HCT116 (cell line): ENCODE measurements around the gene SYNC. TPM values are rescaled to one million over a fixed set of nuclear protein-coding genes. Genes with fewer than 3 reads are reported as not detected.

Source experiments
- ATAC-seq: fragments of 200-7000 bp; cut with Tn5 transposase; 2 replicates; pipeline ENCODE4 v1.9.1; 2020; ENCODE audit warnings: mild to moderate bottlenecking, moderate library complexity
- BruUV-seq: library from RNA; stranded (reverse); fragments of 400-500 nt; replicated peaks from 2 replicates; lab custom pipeline; 2021; lab: Mats Ljungman, UMichigan
- CTCF ChIA-PET: fragments of 300-600 bp; sonication (Branson Sonifier 250); formaldehyde crosslinking; loops from one replicate; lab custom pipeline; 2021; ENCODE audit warnings: antibody characterized with exemption; lab: Charles Lee
- POLR2A ChIA-PET: fragments of 300-600, 350-600 bp; sonication (Branson Sonifier 250); formaldehyde crosslinking; loops from one replicate; lab custom pipeline; 2021; ENCODE audit warnings: antibody characterized with exemption; lab: Charles Lee
- RAD21 ChIA-PET, 2 experiments: fragments of 300-600 bp; sonication (Branson Sonifier 250); formaldehyde crosslinking; loops; one replicate each; lab custom pipeline; 2023; ENCODE audit warnings: low total read pairs in 2 of 2; ENCODE audit not compliant: uncharacterized antibody in 2 of 2, unreplicated experiment in 2 of 2, low non-redundant PET in 1 of 2; lab: Charles Lee
- DNase-seq: peaks from one replicate; pipeline ENCODE4 v3.0.0-alpha.2; 2010; ENCODE audit warnings: low read depth, low spot score
- H2AFZ ChIP-seq: fragments of 200-600 bp; shearing (Covaris generic), sonication (generic); 2 replicates; pipeline ENCODE4 v1.6.1; 2017; ENCODE audit warnings: low read depth, mixed run types, mixed read lengths, antibody characterized with exemption, low read length; ENCODE audit not compliant: poor library complexity, severe bottlenecking
- H3K27ac ChIP-seq: 2 replicates; pipeline ENCODE4 v1.5.1; 2012; ENCODE audit warnings: low read depth, low read length
- H3K27me3 ChIP-seq: fragments of 200-600 bp; sonication (generic); 2 replicates; pipeline ENCODE4 v1.6.1; 2016; ENCODE audit warnings: mixed run types, low read length, mixed read lengths; ENCODE audit not compliant: insufficient read depth
- H3K36me3 ChIP-seq, 2 experiments: fragments of 200-500 bp in 1 of 2; fragments of 200-600 bp in 1 of 2; sonication (Bioruptor generic) in 1 of 2; sonication (generic) in 1 of 2; 2 replicates each; pipeline versions ENCODE4 v1.5.1 to v1.6.1; 2014 to 2016; ENCODE audit warnings: low read length in 2 of 2, inconsistent platforms in 1 of 2, mixed read lengths in 1 of 2, mixed run types in 1 of 2; ENCODE audit not compliant: insufficient read depth in 2 of 2, control insufficient read depth in 1 of 2
- H3K4me1 ChIP-seq, 2 experiments: fragments of 200-600 bp in 1 of 2; sonication (generic) in 1 of 2; 2 replicates each; pipeline versions ENCODE4 v1.5.1 to v1.6.1; 2012 to 2017; ENCODE audit warnings: low read length in 2 of 2, inconsistent platforms in 1 of 2, mild to moderate bottlenecking in 1 of 2, mixed read lengths in 1 of 2, mixed run types in 1 of 2, moderate library complexity in 1 of 2; ENCODE audit not compliant: insufficient read depth in 2 of 2, control insufficient read depth in 1 of 2
- H3K4me2 ChIP-seq: fragments of 200-600 bp; sonication (generic); 2 replicates; pipeline ENCODE4 v1.6.1; 2017; ENCODE audit warnings: mixed run types, low read length, mixed read lengths
- H3K4me3 ChIP-seq, 2 experiments: fragments of 200-600 bp in 1 of 2; sonication (generic) in 1 of 2; replicated peaks in 1 of 2; 2 replicates each; pipeline ENCODE4 v1.5.1; 2011 to 2016; ENCODE audit warnings: low read length in 2 of 2, control low read depth in 1 of 2, low read depth in 1 of 2, mild to moderate bottlenecking in 1 of 2, mixed read lengths in 1 of 2, mixed run types in 1 of 2
- H3K79me2 ChIP-seq: fragments of 200-600 bp; sonication (generic); 2 replicates; pipeline ENCODE4 v1.6.1; 2017; ENCODE audit warnings: mild to moderate bottlenecking, mixed run types, low read length, moderate library complexity, mixed read lengths; ENCODE audit not compliant: insufficient read depth
- H3K9ac ChIP-seq: fragments of 200-600 bp; sonication (generic); 2 replicates; pipeline ENCODE4 v1.6.1; 2016; ENCODE audit warnings: low read length, mixed read lengths
- H3K9me2 ChIP-seq: fragments of 200-600 bp; sonication (generic), shearing (Covaris generic); 2 replicates; pipeline ENCODE4 v1.6.1; 2017; ENCODE audit warnings: mixed run types, mild to moderate bottlenecking, moderate library complexity; ENCODE audit not compliant: insufficient read depth
- H3K9me3 ChIP-seq, 2 experiments: fragments of 200-500 bp in 1 of 2; fragments of 200-600 bp in 1 of 2; sonication (Bioruptor generic) in 1 of 2; sonication (generic) in 1 of 2; 2 replicates each; pipeline ENCODE4 v1.6.1; 2014 to 2017; ENCODE audit warnings: low read length in 2 of 2, mixed read lengths in 2 of 2, inconsistent platforms in 1 of 2, low read depth in 1 of 2, mild to moderate bottlenecking in 1 of 2, mixed run types in 1 of 2, moderate library complexity in 1 of 2; ENCODE audit not compliant: control insufficient read depth in 1 of 2, insufficient read depth in 1 of 2
- H4K20me1 ChIP-seq: fragments of 200-600 bp; sonication (generic), shearing (Covaris generic); 2 replicates; pipeline ENCODE4 v1.6.1; 2017; ENCODE audit warnings: mixed run types, mild to moderate bottlenecking, moderate library complexity; ENCODE audit not compliant: insufficient read depth
- CBX3 ChIP-seq: IDR thresholded peaks from 2 replicates; pipeline ENCODE4 v1.6.1; 2012; ENCODE audit warnings: low read depth
- CEBPB ChIP-seq: IDR thresholded peaks from 2 replicates; pipeline ENCODE4 v1.6.1; 2012; ENCODE audit warnings: low read depth
- EGR1 ChIP-seq: IDR thresholded peaks from 2 replicates; pipeline ENCODE4 v1.6.1; 2012; ENCODE audit warnings: low read depth
- ELF1 ChIP-seq: IDR thresholded peaks from 2 replicates; pipeline ENCODE4 v1.6.1; 2012; ENCODE audit warnings: low read depth, borderline replicate concordance
- FOSL1 ChIP-seq: IDR thresholded peaks from 2 replicates; pipeline ENCODE4 v1.6.1; 2012; ENCODE audit warnings: low read depth
- JUND ChIP-seq: IDR thresholded peaks from 2 replicates; pipeline ENCODE4 v1.6.1; 2012
- POLR2AphosphoS5 ChIP-seq: IDR thresholded peaks from 2 replicates; pipeline ENCODE4 v1.6.1; 2011; ENCODE audit warnings: mild to moderate bottlenecking, low read depth, low read length, moderate library complexity
- RAD21 ChIP-seq: IDR thresholded peaks from 2 replicates; pipeline ENCODE4 v1.6.1; 2012; ENCODE audit warnings: low read depth, mild to moderate bottlenecking
- SIN3A ChIP-seq: IDR thresholded peaks from 2 replicates; pipeline ENCODE4 v1.6.1; 2012; ENCODE audit warnings: low read depth
- SP1 ChIP-seq: IDR thresholded peaks from 2 replicates; pipeline ENCODE4 v1.6.1; 2012; ENCODE audit warnings: low read depth
- YY1 ChIP-seq: IDR thresholded peaks from 2 replicates; pipeline ENCODE4 v1.6.1; 2011; ENCODE audit warnings: low read length, low read depth, moderate library complexity, mild to moderate bottlenecking; ENCODE audit not compliant: insufficient replicate concordance; ENCODE audit errors: extremely low read depth
- ZFX ChIP-seq: fragments of 450-650 bp; IDR thresholded peaks from 2 replicates; pipeline ENCODE4 v1.6.1; 2017
- intact Hi-C: fragments of 100-400 bp; cut with micrococcal nuclease; formaldehyde crosslinking; loops from 2 replicates; pipeline ENCODE4 v1.10.0; 2022
- total RNA-seq: library from RNA; stranded (reverse); gene quantifications from one replicate; pipeline ENCODE4 v1.2.1, GENCODE V29; 2021; ENCODE audit not compliant: unreplicated experiment
- TF ChIP-seq, protein P1 (sequence below): IDR thresholded peaks from 2 replicates; pipeline ENCODE4 v1.6.1; 2012; ENCODE audit warnings: low read depth
- TF ChIP-seq, protein P2 (sequence below): IDR thresholded peaks from 2 replicates; pipeline ENCODE4 v1.6.1; 2011; ENCODE audit warnings: mild to moderate bottlenecking, low read length, moderate library complexity; ENCODE audit not compliant: insufficient replicate concordance; ENCODE audit errors: extremely low read depth
- TF ChIP-seq, protein P3 (sequence below): IDR thresholded peaks from 2 replicates; pipeline ENCODE4 v1.6.1; 2012

The SYNC gene
- total RNA-seq, 1 experiment from 2014 or later = 1.3 TPM

DNA sequence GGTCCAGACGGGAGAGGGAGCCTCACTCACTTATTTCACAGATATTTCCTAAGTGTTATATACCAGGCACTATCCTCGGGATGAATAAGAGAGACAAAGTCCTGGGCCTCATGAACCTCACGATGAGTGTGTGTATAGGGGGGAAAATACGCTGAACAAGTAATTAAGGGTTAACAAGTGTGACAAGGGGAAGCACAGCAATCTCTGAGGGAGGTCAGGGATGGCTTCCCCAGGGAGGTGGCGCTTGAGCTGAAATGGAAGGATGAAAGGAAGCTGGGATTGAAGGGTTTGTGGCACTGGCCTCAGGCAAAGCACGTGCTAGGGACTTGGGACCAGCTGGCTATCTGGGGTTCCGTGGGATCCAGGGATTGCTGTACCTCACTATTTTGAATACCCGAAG, 46.4 kb upstream of the SYNC start:
- Histone ChIP-seq H3K4me3 (no peak overlapping the region), H3K9me2 (no peaks in the 10 kb centered on the region), H3K9me3 (no peaks in the 10 kb centered on the region), H2AFZ (no peak overlapping the region), H3K27ac (no peak overlapping the region), H4K20me1 (no peaks in the 10 kb centered on the region)
- POLR2A ChIA-PET = no interaction called here
- BruUV-seq = no TSS peak
- DNase-seq (no peak), ATAC-seq (no peak)
- CTCF ChIA-PET = interaction anchor here (1.7 kb wide), 1 partner anchor 24 kb away, joined by 4 read pairs; no protein-coding TSS in a partner anchor
- TF ChIP-seq POLR2AphosphoS5 = no peak
- TF ChIP-seq SP1 = no peak
- no peak for TF ChIP-seq ZFX
- TF ChIP-seq YY1 = no peak
- TF ChIP-seq FOSL1 = no peak
- TF ChIP-seq, protein P1, sequence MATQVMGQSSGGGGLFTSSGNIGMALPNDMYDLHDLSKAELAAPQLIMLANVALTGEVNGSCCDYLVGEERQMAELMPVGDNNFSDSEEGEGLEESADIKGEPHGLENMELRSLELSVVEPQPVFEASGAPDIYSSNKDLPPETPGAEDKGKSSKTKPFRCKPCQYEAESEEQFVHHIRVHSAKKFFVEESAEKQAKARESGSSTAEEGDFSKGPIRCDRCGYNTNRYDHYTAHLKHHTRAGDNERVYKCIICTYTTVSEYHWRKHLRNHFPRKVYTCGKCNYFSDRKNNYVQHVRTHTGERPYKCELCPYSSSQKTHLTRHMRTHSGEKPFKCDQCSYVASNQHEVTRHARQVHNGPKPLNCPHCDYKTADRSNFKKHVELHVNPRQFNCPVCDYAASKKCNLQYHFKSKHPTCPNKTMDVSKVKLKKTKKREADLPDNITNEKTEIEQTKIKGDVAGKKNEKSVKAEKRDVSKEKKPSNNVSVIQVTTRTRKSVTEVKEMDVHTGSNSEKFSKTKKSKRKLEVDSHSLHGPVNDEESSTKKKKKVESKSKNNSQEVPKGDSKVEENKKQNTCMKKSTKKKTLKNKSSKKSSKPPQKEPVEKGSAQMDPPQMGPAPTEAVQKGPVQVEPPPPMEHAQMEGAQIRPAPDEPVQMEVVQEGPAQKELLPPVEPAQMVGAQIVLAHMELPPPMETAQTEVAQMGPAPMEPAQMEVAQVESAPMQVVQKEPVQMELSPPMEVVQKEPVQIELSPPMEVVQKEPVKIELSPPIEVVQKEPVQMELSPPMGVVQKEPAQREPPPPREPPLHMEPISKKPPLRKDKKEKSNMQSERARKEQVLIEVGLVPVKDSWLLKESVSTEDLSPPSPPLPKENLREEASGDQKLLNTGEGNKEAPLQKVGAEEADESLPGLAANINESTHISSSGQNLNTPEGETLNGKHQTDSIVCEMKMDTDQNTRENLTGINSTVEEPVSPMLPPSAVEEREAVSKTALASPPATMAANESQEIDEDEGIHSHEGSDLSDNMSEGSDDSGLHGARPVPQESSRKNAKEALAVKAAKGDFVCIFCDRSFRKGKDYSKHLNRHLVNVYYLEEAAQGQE = no peak
- no peak for TF ChIP-seq RAD21
- no peak for TF ChIP-seq JUND
- TF ChIP-seq EGR1 = no peak
- no peak for TF ChIP-seq SIN3A
- TF ChIP-seq, protein P2, sequence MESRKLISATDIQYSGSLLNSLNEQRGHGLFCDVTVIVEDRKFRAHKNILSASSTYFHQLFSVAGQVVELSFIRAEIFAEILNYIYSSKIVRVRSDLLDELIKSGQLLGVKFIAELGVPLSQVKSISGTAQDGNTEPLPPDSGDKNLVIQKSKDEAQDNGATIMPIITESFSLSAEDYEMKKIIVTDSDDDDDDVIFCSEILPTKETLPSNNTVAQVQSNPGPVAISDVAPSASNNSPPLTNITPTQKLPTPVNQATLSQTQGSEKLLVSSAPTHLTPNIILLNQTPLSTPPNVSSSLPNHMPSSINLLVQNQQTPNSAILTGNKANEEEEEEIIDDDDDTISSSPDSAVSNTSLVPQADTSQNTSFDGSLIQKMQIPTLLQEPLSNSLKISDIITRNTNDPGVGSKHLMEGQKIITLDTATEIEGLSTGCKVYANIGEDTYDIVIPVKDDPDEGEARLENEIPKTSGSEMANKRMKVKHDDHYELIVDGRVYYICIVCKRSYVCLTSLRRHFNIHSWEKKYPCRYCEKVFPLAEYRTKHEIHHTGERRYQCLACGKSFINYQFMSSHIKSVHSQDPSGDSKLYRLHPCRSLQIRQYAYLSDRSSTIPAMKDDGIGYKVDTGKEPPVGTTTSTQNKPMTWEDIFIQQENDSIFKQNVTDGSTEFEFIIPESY = no peak
- TF ChIP-seq ELF1 = no peak
- TF ChIP-seq CBX3 = no peak
- TF ChIP-seq, protein P3, sequence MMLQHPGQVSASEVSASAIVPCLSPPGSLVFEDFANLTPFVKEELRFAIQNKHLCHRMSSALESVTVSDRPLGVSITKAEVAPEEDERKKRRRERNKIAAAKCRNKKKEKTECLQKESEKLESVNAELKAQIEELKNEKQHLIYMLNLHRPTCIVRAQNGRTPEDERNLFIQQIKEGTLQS = no peak
- TF ChIP-seq CEBPB = no peak
- TF ChIP-seq, all 23 proteins: peak for 0
- H3K9ac ChIP-seq = no peak overlapping the region
- H3K36me3 ChIP-seq = peaks cover 0 to 6% of the 10 kb centered on the region in 2 experiments; a peak in 1 of 4 replicates
- H3K79me2 ChIP-seq = peaks cover 66% of the 10 kb centered on the region
- RAD21 ChIA-PET = no interaction called here
- intact Hi-C loops = no loop called here
- peaks cover 22 to 37% of the 10 kb centered on the region in 2 experiments; a peak in 3 of 4 replicates for H3K4me1 ChIP-seq
- H3K27me3 ChIP-seq = no peaks in the 10 kb centered on the region
- H3K4me2 ChIP-seq = no peak overlapping the region
